Fibroblast of the aortic adventitia (primary cell): ENCODE data around the gene DNAH9. TPM values are rescaled to one million over a fixed set of nuclear protein-coding genes. Genes with fewer than 3 reads are reported as not detected.

Experiments used
- DNase-seq: peaks from one replicate; pipeline ENCODE4 v3.0.0-alpha.2; 2010; ENCODE audit warnings: low read depth
- H3K4me3 ChIP-seq: 2 replicates; pipeline ENCODE4 v1.5.1; 2011; ENCODE audit warnings: low read depth, mild to moderate bottlenecking, control low read depth, low read length, moderate library complexity
- total RNA-seq: library from RNA; depleted of rRNA; stranded (reverse); fragments of >200 nt; gene quantifications from 2 replicates; pipeline ENCODE4 v1.2.3, GENCODE V29; 2012; ENCODE audit warnings: low replicate concordance
- TF ChIP-seq, protein P1 (sequence below): IDR thresholded peaks from 2 replicates; pipeline ENCODE4 v1.5.1; 2011; ENCODE audit warnings: mild to moderate bottlenecking, low read length, control low read depth, inconsistent platforms; ENCODE audit not compliant: insufficient read depth

DNAH9 gene
- total RNA-seq, 1 donor = not detected

DNA sequence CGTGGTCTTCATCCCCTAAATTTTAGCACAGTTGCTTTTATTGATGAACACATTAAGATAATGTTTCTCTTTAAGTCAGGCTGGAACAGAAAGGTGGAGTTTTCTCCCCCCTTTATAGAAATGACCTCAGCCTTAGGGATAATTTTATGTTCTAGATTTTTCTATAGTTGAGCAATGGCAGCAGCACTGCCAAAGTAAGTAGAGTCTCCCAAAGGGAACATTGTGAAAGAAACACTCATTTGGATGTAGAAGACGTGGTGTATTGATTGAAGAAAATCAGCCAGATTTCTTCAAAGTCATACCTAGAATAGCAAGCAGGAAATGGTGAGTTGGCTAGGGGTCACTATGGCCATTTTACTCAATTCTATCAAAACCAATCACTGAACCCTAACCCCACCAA lies 122.5 kb downstream of the DNAH9 start:
- DNase-seq = no peak
- no peak overlapping the region for H3K4me3 ChIP-seq
- TF ChIP-seq, protein P1, sequence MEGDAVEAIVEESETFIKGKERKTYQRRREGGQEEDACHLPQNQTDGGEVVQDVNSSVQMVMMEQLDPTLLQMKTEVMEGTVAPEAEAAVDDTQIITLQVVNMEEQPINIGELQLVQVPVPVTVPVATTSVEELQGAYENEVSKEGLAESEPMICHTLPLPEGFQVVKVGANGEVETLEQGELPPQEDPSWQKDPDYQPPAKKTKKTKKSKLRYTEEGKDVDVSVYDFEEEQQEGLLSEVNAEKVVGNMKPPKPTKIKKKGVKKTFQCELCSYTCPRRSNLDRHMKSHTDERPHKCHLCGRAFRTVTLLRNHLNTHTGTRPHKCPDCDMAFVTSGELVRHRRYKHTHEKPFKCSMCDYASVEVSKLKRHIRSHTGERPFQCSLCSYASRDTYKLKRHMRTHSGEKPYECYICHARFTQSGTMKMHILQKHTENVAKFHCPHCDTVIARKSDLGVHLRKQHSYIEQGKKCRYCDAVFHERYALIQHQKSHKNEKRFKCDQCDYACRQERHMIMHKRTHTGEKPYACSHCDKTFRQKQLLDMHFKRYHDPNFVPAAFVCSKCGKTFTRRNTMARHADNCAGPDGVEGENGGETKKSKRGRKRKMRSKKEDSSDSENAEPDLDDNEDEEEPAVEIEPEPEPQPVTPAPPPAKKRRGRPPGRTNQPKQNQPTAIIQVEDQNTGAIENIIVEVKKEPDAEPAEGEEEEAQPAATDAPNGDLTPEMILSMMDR = no peak

DNA sequence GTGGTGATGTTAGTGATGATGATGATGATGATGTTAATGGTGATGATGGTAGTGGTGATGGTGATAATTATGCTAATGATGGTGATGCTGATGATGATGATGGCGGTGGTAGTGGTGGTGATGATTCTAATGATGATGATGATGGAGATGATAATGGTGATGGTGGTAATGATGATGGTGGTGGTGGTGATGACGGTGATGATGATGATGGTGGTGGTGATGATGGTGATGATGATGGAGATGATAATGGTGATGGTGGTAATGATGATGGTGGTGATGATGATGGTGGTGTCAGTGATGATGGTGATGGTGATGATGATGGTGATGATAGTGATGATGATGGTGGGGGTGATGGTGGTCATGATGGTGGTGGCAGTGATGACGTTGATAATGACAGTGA lies 132.5 kb downstream of the DNAH9 start:
- TF ChIP-seq, protein P1 = no peak
- no peak for DNase-seq
- H3K4me3 ChIP-seq = no peak overlapping the region

DNA sequence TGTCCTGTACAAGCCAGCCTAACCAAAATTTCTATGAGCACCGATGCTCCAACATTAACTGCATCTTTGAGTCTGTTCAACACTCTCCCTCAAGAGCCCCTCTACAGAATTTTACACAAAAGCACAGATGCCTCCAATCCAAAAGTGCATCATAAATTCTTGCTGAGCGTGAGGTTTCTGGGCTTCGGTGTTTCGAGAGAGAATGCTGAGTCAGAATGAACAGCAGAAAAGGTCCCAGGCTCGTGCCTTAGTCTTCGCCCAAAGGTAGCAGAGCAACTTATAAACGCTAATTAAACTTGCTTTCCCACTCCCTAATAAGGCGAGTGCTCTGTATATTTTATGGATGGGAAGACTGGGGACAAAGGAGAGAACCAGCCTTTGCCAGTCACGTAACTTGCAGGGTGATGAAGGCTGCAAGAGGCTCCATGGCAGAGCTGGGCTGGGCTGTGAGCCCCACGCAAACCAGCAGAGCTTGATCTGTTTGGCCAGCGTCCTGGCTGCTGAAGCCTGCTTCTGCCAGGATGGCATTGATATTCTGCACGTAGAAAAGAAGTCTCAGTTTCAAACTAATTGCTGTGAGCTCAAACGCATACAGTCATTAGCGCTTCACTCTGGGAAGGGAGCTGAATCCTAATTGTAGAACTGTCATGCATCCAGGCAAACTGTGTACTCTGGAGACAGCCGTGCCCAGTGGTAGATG lies 138.5 kb downstream of the DNAH9 start:
- TF ChIP-seq, protein P1 = no peak
- no peak overlapping the region for H3K4me3 ChIP-seq
- DNase-seq = no peak

DNA sequence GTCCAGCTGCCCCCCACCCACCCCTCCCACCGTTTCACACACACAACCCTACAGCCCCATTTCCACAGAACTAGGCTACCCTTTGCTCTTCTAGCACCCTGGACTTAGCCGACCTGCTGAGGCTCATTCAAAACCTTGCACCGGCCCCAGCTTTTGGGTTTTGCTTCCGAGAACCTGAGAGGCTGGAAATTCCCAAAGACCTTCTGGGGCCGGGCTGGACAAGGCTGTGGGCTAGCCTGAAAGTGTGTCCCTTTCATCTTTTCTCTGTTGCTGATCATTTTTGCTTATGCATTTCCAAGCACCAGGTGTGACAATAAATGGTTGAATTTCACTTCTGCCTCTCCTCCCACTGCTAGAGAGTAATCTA lies 139.0 kb downstream of the DNAH9 start:
- TF ChIP-seq, protein P1 = no peak
- no peak for DNase-seq
- H3K4me3 ChIP-seq = no peak overlapping the region

DNA sequence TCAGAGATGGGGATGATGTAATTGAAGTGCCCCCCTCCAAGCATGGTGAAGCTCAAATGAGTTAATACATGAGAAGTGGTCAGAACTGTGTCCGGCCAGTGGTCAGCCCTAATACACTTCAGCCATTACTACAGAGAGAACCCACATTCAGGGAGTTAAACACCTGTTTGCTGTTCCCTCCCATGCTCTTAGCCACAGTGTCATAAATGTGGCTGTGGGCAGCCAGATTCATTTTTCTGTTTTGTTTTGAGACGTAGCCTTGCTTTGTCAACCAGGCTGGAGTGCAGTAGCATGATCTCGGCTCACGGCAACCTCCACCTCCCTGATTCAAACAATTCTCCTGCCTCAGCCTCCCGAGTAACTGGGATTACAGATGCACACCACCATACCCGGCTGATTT lies 139.9 kb downstream of the DNAH9 start:
- H3K4me3 ChIP-seq = no peak overlapping the region
- TF ChIP-seq, protein P1 = no peak
- DNase-seq = no peak

DNA sequence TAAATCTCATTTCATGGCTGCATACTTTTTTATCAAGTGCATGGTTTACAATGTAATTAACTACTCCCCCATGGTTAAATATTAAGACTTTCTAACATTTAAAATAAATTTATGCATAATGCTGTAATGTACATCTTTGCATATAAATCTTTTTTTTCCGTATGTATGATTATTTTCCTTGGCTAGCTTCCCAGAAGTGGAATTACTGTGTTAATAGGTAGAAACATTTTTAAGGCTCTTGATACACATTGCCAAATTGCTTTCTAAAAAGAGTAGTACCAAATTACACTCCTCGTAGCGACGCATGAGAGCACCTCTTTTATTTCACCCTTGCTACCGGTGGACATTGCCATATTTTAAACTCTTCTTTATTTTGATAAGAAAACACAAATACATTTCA lies 141.1 kb downstream of the DNAH9 start:
- H3K4me3 ChIP-seq = no peak overlapping the region
- TF ChIP-seq, protein P1 = no peak
- no peak for DNase-seq

DNA sequence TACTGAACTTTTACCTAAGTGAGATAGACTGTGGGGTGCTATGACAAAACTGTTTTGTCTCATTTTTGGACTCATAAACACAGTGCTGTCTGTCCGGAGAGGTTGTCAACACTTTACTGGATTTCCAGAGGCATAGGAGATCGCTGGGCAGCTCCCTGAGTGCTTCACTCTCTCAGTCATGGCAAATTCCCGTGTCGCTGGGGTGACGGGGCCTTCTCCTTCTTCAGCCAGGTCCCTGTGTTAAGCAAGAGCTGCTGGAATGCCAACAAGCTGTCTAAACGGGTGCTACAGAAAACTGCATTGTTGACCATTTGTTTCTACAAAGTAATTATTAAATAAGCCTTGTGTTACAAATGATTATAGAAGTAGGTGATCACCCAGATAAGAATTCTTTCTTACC lies 141.6 kb downstream of the DNAH9 start:
- no peak overlapping the region for H3K4me3 ChIP-seq
- TF ChIP-seq, protein P1 = no peak

More for the DNA sequence above, 141.6 kb downstream of the DNAH9 start:
- DNase-seq = no peak
